PC-3 (cell line): Measurements from ENCODE around the gene GSN.

ENCODE experiments used
- CTCF ChIP-seq: fragments of 300-600 bp; sonication (generic); conservative IDR thresholded peaks from 2 replicates; pipeline ENCODE4 v1.5.1; 2017; ENCODE audit warnings: antibody characterized with exemption, low read depth, mild to moderate bottlenecking, low read length
- EZH2 ChIP-seq: fragments of 300-600 bp; sonication (generic); IDR thresholded peaks from one replicate; pipeline ENCODE4 v1.6.1; 2017; ENCODE audit warnings: antibody characterized with exemption, mild to moderate bottlenecking, low read length; ENCODE audit not compliant: unreplicated experiment
- EZH2phosphoT487 ChIP-seq: fragments of 300-600 bp; sonication (generic); IDR thresholded peaks from 2 replicates; pipeline ENCODE4 v1.6.1; 2018; ENCODE audit warnings: mild to moderate bottlenecking, antibody characterized with exemption, low read length, borderline replicate concordance

GRCh38 chr9:121298689-121299466 lies 30.9 kb downstream of the GSN start:
- TF ChIP-seq CTCF (no peak), EZH2 (no peak), EZH2phosphoT487 (no peak)
